ENCODE data around the gene CBX7.

The CBX7 gene

GRCh38 chr22:39151329-39151975 is 1.0 kb downstream of the CBX7 start:
- TF ChIP-seq RAD21 (IDR thresholded peaks at IDR 0.05; ENCODE audit: low read depth) (no peak), TCF12 (IDR thresholded peaks at IDR 0.05; ENCODE audit: low read depth) (no peak), REST (IDR thresholded peaks at IDR 0.05; ENCODE audit: low read depth) (no peak), MAX (IDR thresholded peaks at IDR 0.05) (no peak), USF1 (IDR thresholded peaks at IDR 0.05) (no peak), EP300 (IDR thresholded peaks at IDR 0.05; ENCODE audit: borderline replicate concordance) (no peak), CREB1 (IDR thresholded peaks at IDR 0.05; ENCODE audit: low read depth) (no peak), ZBTB7A (IDR thresholded peaks at IDR 0.05; ENCODE audit: low read depth) (no peak), NFIC (IDR thresholded peaks at IDR 0.05) (no peak), FOXM1 (IDR thresholded peaks at IDR 0.05; ENCODE audit: borderline replicate concordance, low read depth) (no peak), CEBPB (IDR thresholded peaks at IDR 0.05) (no peak), TEAD4 (IDR thresholded peaks at IDR 0.05) (no peak), YY1 (IDR thresholded peaks at IDR 0.05; ENCODE audit: low read depth) (no peak), EGR1 (IDR thresholded peaks at IDR 0.05) (no peak), TAF1 (IDR thresholded peaks at IDR 0.05; ENCODE audit: low read depth) (no peak)

GRCh38 chr22:39150848-39151215 is 1.6 kb downstream of the CBX7 start:
- TF ChIP-seq EGR1 (IDR thresholded peaks at IDR 0.05) (no peak), TAF1 (IDR thresholded peaks at IDR 0.05; ENCODE audit: low read depth) (no peak), TEAD4 (IDR thresholded peaks at IDR 0.05) (no peak), TCF12 (IDR thresholded peaks at IDR 0.05; ENCODE audit: low read depth) (no peak), MAX (IDR thresholded peaks at IDR 0.05) (no peak), USF1 (IDR thresholded peaks at IDR 0.05) (no peak), NFIC (IDR thresholded peaks at IDR 0.05) (no peak), CREB1 (IDR thresholded peaks at IDR 0.05; ENCODE audit: low read depth) (no peak), ZBTB7A (IDR thresholded peaks at IDR 0.05; ENCODE audit: low read depth) (no peak), REST (IDR thresholded peaks at IDR 0.05; ENCODE audit: low read depth) (no peak), YY1 (IDR thresholded peaks at IDR 0.05; ENCODE audit: low read depth) (no peak)

- TF ChIP-seq YY1 (IDR thresholded peaks at IDR 0.05; ENCODE audit: low read depth) (no peak), MAX (IDR thresholded peaks at IDR 0.05) (no peak)
Observed at GRCh38 chr22:39149915-39150847, 2.3 kb downstream of the CBX7 start.

- TF ChIP-seq REST (IDR thresholded peaks at IDR 0.05; ENCODE audit: low read depth) (no peak), TCF12 (IDR thresholded peaks at IDR 0.05; ENCODE audit: low read depth) (no peak), FOXM1 (IDR thresholded peaks at IDR 0.05; ENCODE audit: borderline replicate concordance, low read depth) (no peak), YY1 (IDR thresholded peaks at IDR 0.05; ENCODE audit: low read depth) (no peak), CEBPB (IDR thresholded peaks at IDR 0.05) (no peak), NFIC (IDR thresholded peaks at IDR 0.05) (no peak), TAF1 (IDR thresholded peaks at IDR 0.05; ENCODE audit: low read depth) (no peak), ZBTB7A (IDR thresholded peaks at IDR 0.05; ENCODE audit: low read depth) (no peak), TEAD4 (IDR thresholded peaks at IDR 0.05) (no peak), EGR1 (IDR thresholded peaks at IDR 0.05) (no peak), RAD21 (IDR thresholded peaks at IDR 0.05; ENCODE audit: low read depth) (no peak), USF1 (IDR thresholded peaks at IDR 0.05) (no peak), CREB1 (IDR thresholded peaks at IDR 0.05; ENCODE audit: low read depth) (no peak)
Observed at GRCh38 chr22:39148727-39149535, 3.5 kb downstream of the CBX7 start.

All from Ishikawa (cell line).